IMR-90 (cell line): ENCODE measurements around the gene ALDH5A1. TPM values are rescaled to one million over a fixed set of nuclear protein-coding genes. Genes with fewer than 3 reads are reported as not detected.

Experiments used
- ATAC-seq: fragments of 200-7000 bp; cut with Tn5 transposase; 2 replicates; pipeline ENCODE4 v1.9.1; 2020; ENCODE audit warnings: low read depth, mild to moderate bottlenecking, moderate library complexity
- BruUV-seq: library from RNA; stranded (reverse); fragments of 400-500 nt; replicated peaks from 2 replicates; lab custom pipeline; 2021; lab: Mats Ljungman, UMichigan
- CTCF ChIA-PET: fragments of 300-600 bp; formaldehyde crosslinking; extraction: SDS; loops from one replicate; lab custom pipeline; 2021; ENCODE audit warnings: antibody characterized with exemption; lab: Yijun Ruan, JAX
- POLR2A ChIA-PET: fragments of 300-600 bp; sonication (Branson Sonifier 250); formaldehyde crosslinking; loops from one replicate; lab custom pipeline; 2022; ENCODE audit warnings: antibody characterized with exemption; ENCODE audit not compliant: unreplicated experiment; lab: Charles Lee
- DNase-seq: peaks from one replicate; pipeline ENCODE4 v3.0.0; 2013
- H2AFZ ChIP-seq: replicated peaks from 2 replicates; pipeline ENCODE3; 2013; ENCODE audit warnings: low read length, mild to moderate bottlenecking; ENCODE audit not compliant: poor library complexity
- H2AK5ac ChIP-seq: 2 replicates; pipeline ENCODE4 v1.6.1; 2013; ENCODE audit warnings: low read depth, low read length, inconsistent platforms
- H2AK9ac ChIP-seq: replicated peaks from 2 replicates; pipeline ENCODE3; 2013; ENCODE audit warnings: mild to moderate bottlenecking, low read depth, low read length, moderate library complexity; ENCODE audit not compliant: poor library complexity
- H2BK120ac ChIP-seq: 2 replicates; pipeline ENCODE4 v1.6.1; 2013; ENCODE audit warnings: low read depth, low read length, inconsistent platforms
- H2BK15ac ChIP-seq: 3 replicates; pipeline ENCODE4 v1.6.1; 2013; ENCODE audit warnings: low read depth, low read length, inconsistent platforms
- H2BK20ac ChIP-seq: 2 replicates; pipeline ENCODE4 v1.6.1; 2013; ENCODE audit warnings: low read depth, mild to moderate bottlenecking, inconsistent platforms, low read length, moderate library complexity
- H2BK5ac ChIP-seq: 2 replicates; pipeline ENCODE4 v1.6.1; 2013; ENCODE audit warnings: mild to moderate bottlenecking, low read depth, low read length, inconsistent platforms; ENCODE audit not compliant: poor library complexity, severe bottlenecking
- H3K14ac ChIP-seq: replicated peaks from 2 replicates; pipeline ENCODE4 v1.6.1; 2013; ENCODE audit warnings: low read depth, low read length, inconsistent platforms
- H3K18ac ChIP-seq: 2 replicates; pipeline ENCODE4 v1.6.1; 2013; ENCODE audit warnings: low read depth, low read length, control low read depth
- H3K23ac ChIP-seq: 2 replicates; pipeline ENCODE4 v1.6.1; 2013; ENCODE audit warnings: low read depth, low read length, inconsistent platforms
- H3K27ac ChIP-seq: 2 replicates; pipeline ENCODE4 v1.5.1; 2013; ENCODE audit warnings: mild to moderate bottlenecking, control low read depth, low read length; ENCODE audit not compliant: insufficient read depth
- H3K27me3 ChIP-seq: 2 replicates; pipeline ENCODE4 v1.6.1; 2013; ENCODE audit warnings: low read length; ENCODE audit not compliant: control insufficient read depth, insufficient read depth
- H3K36me3 ChIP-seq: 2 replicates; pipeline ENCODE4 v1.6.1; 2013; ENCODE audit warnings: low read length, mixed read lengths; ENCODE audit not compliant: control insufficient read depth, insufficient read depth
- H3K4ac ChIP-seq: 2 replicates; pipeline ENCODE4 v1.6.1; 2013; ENCODE audit warnings: low read depth, low read length, inconsistent platforms
- H3K4me1 ChIP-seq: 2 replicates; pipeline ENCODE4 v1.6.1; 2013; ENCODE audit warnings: low read length, mixed read lengths; ENCODE audit not compliant: control insufficient read depth, insufficient read depth
- H3K4me2 ChIP-seq: 2 replicates; pipeline ENCODE4 v1.6.1; 2013; ENCODE audit warnings: low read depth, mild to moderate bottlenecking, control low read depth, low read length, moderate library complexity
- H3K4me3 ChIP-seq: 2 replicates; pipeline ENCODE4 v1.5.1; 2013; ENCODE audit warnings: low read depth, mild to moderate bottlenecking, control low read depth, low read length, moderate library complexity; ENCODE audit not compliant: insufficient read depth
- H3K56ac ChIP-seq: 2 replicates; pipeline ENCODE4 v1.6.1; 2013; ENCODE audit warnings: low read length, inconsistent platforms; ENCODE audit not compliant: insufficient read depth; ENCODE audit errors: extremely low read depth
- H3K79me1 ChIP-seq, 2 experiments: 2 replicates each; pipeline ENCODE4 v1.6.1; 2013; ENCODE audit warnings: low read length in 2 of 2, inconsistent platforms in 1 of 2, low read depth in 1 of 2
- H3K9ac ChIP-seq: 2 replicates; pipeline ENCODE4 v1.6.1; 2013; ENCODE audit warnings: low read depth, low read length, control low read depth
- H3K9me1 ChIP-seq: 2 replicates; pipeline ENCODE4 v1.6.1; 2013; ENCODE audit warnings: low read length, inconsistent platforms; ENCODE audit not compliant: insufficient read depth
- H3K9me3 ChIP-seq: 2 replicates; pipeline ENCODE4 v1.6.1; 2013; ENCODE audit warnings: low read length; ENCODE audit not compliant: control insufficient read depth, insufficient read depth
- H4K20me1 ChIP-seq: 2 replicates; pipeline ENCODE4 v1.6.1; 2013; ENCODE audit warnings: low read length, inconsistent platforms; ENCODE audit not compliant: insufficient read depth
- H4K5ac ChIP-seq: 2 replicates; pipeline ENCODE4 v1.6.1; 2013; ENCODE audit warnings: mild to moderate bottlenecking, low read depth, low read length, control low read depth
- H4K8ac ChIP-seq, 2 experiments: 2 replicates each; pipeline ENCODE4 v1.6.1; 2013; ENCODE audit warnings: low read depth in 2 of 2, low read length in 2 of 2, control low read depth in 1 of 2, inconsistent platforms in 1 of 2
- H4K91ac ChIP-seq: 2 replicates; pipeline ENCODE4 v1.6.1; 2013; ENCODE audit warnings: low read depth, low read length, inconsistent platforms; ENCODE audit not compliant: insufficient read depth
- BHLHE40 ChIP-seq: fragments of 150-350 bp; IDR thresholded peaks from 2 replicates; pipeline ENCODE4 v1.6.1; 2016; ENCODE audit warnings: mild to moderate bottlenecking, low read depth, low read length
- CHD1 ChIP-seq: IDR thresholded peaks from 2 replicates; pipeline ENCODE4 v1.6.1; 2012; ENCODE audit warnings: low read depth, low read length, improper control_type of control experiment
- FOS ChIP-seq: fragments of 150-350 bp; IDR thresholded peaks from 2 replicates; pipeline ENCODE4 v1.6.1; 2016; ENCODE audit warnings: low read depth, low read length
- MAFK ChIP-seq: IDR thresholded peaks from 2 replicates; pipeline ENCODE4 v1.6.1; 2012; ENCODE audit warnings: low read depth, low read length, improper control_type of control experiment
- MAZ ChIP-seq: IDR thresholded peaks from 2 replicates; pipeline ENCODE4 v1.6.1; 2012; ENCODE audit warnings: low read depth, mild to moderate bottlenecking, low read length, improper control_type of control experiment, moderate library complexity, borderline replicate concordance
- RAD21 ChIP-seq: IDR thresholded peaks from 2 replicates; pipeline ENCODE4 v1.6.1; 2012; ENCODE audit warnings: low read length, improper control_type of control experiment
- RFX5 ChIP-seq: IDR thresholded peaks from 2 replicates; pipeline ENCODE4 v1.8.0; 2012; ENCODE audit warnings: low read depth, mild to moderate bottlenecking, low read length, moderate library complexity
- USF2 ChIP-seq: fragments of 150-350 bp; IDR thresholded peaks from 2 replicates; pipeline ENCODE4 v1.6.1; 2017; ENCODE audit warnings: mild to moderate bottlenecking, antibody characterized with exemption, low read length, low read depth
- WGBS, 2 experiments: methylation state at CpG; one replicate each; pipeline versions ENCODE4 v1.1.5 to v1.1.7; 2013; ENCODE audit warnings: missing lambda C conversion rate in 2 of 2; ENCODE audit not compliant: insufficient read length in 1 of 2; ENCODE audit errors: extremely low coverage in 2 of 2; 5-methylcytosine and 5-hydroxymethylcytosine counted together
- dilution Hi-C: fragments of 300-500 bp; cut with HindIII; formaldehyde crosslinking; loops from one replicate; pipeline ENCODE4 v1.14.3; 2018; ENCODE audit warnings: low sequenced_read_pairs; ENCODE audit not compliant: unreplicated experiment
- in situ Hi-C: fragments of 300-500 bp; cut with MboI; formaldehyde crosslinking; loops from 3 replicates; pipeline ENCODE4 v1.14.3; 2019; ENCODE audit warnings: low sequenced_read_pairs, inconsistent platforms, mixed read lengths
- intact Hi-C: fragments of 100-400 bp; cut with micrococcal nuclease; formaldehyde crosslinking; loops from 2 replicates; pipeline ENCODE4 v1.10.0; 2022
- polyA plus RNA-seq, 3 experiments: library from polyadenylated mRNA; depleted of rRNA; stranded (reverse); fragments of >200 nt; gene quantifications; 2 replicates each; pipeline ENCODE4 v1.2.3, GENCODE V29; 2012; ENCODE audit warnings: low replicate concordance in 1 of 3
- total RNA-seq: library from RNA; depleted of rRNA; stranded (reverse); fragments of >200 nt; gene quantifications from 2 replicates; pipeline ENCODE4 v1.2.3, GENCODE V29; 2012
- TF ChIP-seq, protein P1 (sequence below): conservative IDR thresholded peaks from 2 replicates; pipeline ENCODE4 v1.5.1; 2012; ENCODE audit warnings: mild to moderate bottlenecking, low read depth, low read length, improper control_type of control experiment

Gene ALDH5A1
- total and polyA plus RNA-seq, 2 of the 4 experiments (the other 2 are of a cell fraction) = 0.36 to 0.48 TPM

- DNase-seq = peak; percentile 19
- H3K4ac ChIP-seq = no peak overlapping the region
- no peak overlapping the region for H3K9ac ChIP-seq
- H2BK120ac ChIP-seq = no peak overlapping the region
- H3K9me1 ChIP-seq = peaks cover 7% of the 10 kb centered on the region; the same call in 1 of the 2 replicates
- H2BK5ac ChIP-seq = no peak overlapping the region
- ChIA-PET CTCF (interaction anchor here (0.6 to 1.2 kb wide), 8 partner anchors 11 to 161 kb away, joined by 3 to 6 read pairs (median 3); no protein-coding TSS in a partner anchor), POLR2A (interaction anchor here (0.6 kb wide), 1 partner anchor 20 kb away, joined by 3 read pairs; no protein-coding TSS in a partner anchor)
- H4K91ac ChIP-seq = no peak overlapping the region
- H3K79me1 ChIP-seq = no peaks in the 10 kb centered on the region
- no peaks in the 10 kb centered on the region for H3K36me3 ChIP-seq
- no TSS peak for BruUV-seq
- no peaks in the 10 kb centered on the region for H4K20me1 ChIP-seq
- H3K18ac ChIP-seq = no peak overlapping the region
- dilution Hi-C loops (no loop called here), in situ Hi-C loops (no loop called here), intact Hi-C loops (loop anchor here (1.0 kb wide), 1 partner anchor 90 kb away; no protein-coding TSS in a partner anchor)
- WGBS, 2 experiments = no CpG with 5 or more reads among the region's 6 CpGs
- no peak overlapping the region for H2BK15ac ChIP-seq
- ATAC-seq = peak; percentile 98
- no peak overlapping the region for H2AK9ac ChIP-seq
- H2AFZ ChIP-seq = no peak overlapping the region
- H3K23ac ChIP-seq = no peak overlapping the region
- H2BK20ac ChIP-seq = no peak overlapping the region
- no peak overlapping the region for H3K56ac ChIP-seq
- no peak overlapping the region for H4K8ac ChIP-seq
- H2AK5ac ChIP-seq = no peak overlapping the region
- H3K27ac ChIP-seq = no peak overlapping the region
- no peak overlapping the region for H3K14ac ChIP-seq
- peaks cover 2% of the 10 kb centered on the region; the same call in 1 of the 2 replicates for H3K27me3 ChIP-seq
- H4K5ac ChIP-seq = no peak overlapping the region
- no peak overlapping the region for H3K4me2 ChIP-seq
- no peaks in the 10 kb centered on the region for H3K4me1 ChIP-seq
- H3K4me3 ChIP-seq = no peak overlapping the region
- TF ChIP-seq FOS = no peak
- TF ChIP-seq RFX5 = no peak
- TF ChIP-seq CHD1 = no peak
- peak; percentile 39 for TF ChIP-seq RAD21
- TF ChIP-seq, protein P1, sequence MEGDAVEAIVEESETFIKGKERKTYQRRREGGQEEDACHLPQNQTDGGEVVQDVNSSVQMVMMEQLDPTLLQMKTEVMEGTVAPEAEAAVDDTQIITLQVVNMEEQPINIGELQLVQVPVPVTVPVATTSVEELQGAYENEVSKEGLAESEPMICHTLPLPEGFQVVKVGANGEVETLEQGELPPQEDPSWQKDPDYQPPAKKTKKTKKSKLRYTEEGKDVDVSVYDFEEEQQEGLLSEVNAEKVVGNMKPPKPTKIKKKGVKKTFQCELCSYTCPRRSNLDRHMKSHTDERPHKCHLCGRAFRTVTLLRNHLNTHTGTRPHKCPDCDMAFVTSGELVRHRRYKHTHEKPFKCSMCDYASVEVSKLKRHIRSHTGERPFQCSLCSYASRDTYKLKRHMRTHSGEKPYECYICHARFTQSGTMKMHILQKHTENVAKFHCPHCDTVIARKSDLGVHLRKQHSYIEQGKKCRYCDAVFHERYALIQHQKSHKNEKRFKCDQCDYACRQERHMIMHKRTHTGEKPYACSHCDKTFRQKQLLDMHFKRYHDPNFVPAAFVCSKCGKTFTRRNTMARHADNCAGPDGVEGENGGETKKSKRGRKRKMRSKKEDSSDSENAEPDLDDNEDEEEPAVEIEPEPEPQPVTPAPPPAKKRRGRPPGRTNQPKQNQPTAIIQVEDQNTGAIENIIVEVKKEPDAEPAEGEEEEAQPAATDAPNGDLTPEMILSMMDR = peak; percentile 52
- no peak for TF ChIP-seq MAFK
- no peak for TF ChIP-seq MAZ
- TF ChIP-seq USF2 = no peak
- TF ChIP-seq BHLHE40 = no peak
- H3K9me3 ChIP-seq = no peaks in the 10 kb centered on the region
Measured at GRCh38 chr6:24520929-24521546, 26.3 kb downstream of the ALDH5A1 start.
